HG03460 (cell line): ENCODE data around the gene RIN1.
"Not testable (repeated sequence)": the region's sequence is repeated elsewhere in the genome, so short reads cannot be mapped to it uniquely, and the experiment has no call there.

Experiments
- ATAC-seq: cut with Tn5 transposase; IDR thresholded peaks from one replicate; pipeline ENCODE4 v1.9.1; 2021; ENCODE audit not compliant: unreplicated experiment

RIN1 gene

DNA sequence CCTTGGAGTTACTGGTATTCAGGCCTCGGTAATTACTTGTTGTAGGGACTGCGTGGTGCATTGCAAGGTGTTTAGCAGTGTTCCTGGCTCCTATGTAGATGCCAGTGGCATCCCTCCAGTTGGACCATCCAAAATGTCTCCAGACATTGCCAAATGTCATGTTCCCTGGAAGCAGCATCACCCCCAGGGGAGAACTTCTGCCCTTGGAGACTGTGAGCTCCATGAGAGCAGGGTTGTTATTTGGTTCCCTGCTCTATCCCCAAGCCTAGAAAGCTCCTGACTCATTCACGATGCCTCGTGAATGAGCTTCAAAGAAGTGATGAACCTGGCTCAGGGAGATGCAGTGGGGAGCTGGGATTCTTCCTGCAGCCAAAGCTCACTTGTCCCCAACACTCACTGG is 14.6 kb downstream of the RIN1 start:
- no peak for ATAC-seq

DNA sequence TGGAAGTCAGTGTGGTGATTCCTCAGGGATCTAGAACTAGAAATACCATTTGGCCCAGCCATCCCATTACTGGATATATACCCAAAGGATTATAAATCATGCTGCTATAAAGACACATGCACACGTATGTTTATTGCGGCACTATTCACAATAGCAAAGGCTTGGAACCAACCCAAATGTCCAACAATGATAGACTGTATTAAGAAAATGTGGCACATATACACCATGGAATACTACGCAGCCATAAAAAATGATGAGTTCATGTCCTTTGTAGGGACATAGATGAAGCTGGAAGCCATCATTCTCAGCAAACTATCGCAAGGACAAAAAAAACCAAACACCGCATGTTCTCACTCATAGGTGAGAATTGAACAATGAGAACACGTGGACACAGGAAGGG is 15.5 kb downstream of the RIN1 start:
- not testable (repeated sequence) for ATAC-seq

DNA sequence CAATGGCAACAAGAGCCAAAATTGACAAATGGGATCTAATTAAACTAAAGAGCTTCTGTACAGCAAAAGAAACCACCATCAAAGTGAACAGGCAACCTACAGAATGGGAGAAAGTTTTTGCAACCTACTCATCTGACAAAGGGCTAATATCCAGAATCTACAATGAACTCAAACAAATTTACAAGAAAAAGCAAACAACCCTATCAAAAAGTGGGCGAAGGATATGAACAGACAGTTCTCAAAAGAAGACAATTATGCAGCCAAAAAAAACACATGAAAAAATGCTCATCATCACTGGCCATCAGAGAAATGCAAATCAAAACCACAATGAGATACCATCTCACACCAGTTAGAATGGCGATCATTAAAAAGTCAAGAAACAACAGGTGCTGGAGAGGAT is 15.9 kb downstream of the RIN1 start:
- not testable (repeated sequence) for ATAC-seq

DNA sequence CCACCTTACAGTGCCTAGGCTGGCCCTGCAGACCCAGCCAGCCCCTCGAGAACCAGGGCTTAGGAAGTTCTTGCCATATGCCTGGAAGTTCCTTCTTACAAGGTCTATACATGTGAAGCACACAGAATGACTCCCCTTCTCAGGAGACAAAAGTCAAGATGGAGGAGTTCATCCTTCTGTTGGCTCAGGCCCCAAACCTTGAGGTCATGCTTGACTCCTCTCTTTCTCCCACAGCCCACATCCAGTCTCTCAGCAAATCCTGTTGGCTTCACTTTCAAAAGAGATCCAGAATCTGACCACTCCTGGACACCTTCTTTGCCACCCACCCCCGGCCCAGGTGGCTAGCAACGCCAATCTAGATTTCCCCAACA is 17.6 kb downstream of the RIN1 start:
- ATAC-seq = no peak

GRCh38 chr11:66317723-66318599 is 18.3 kb downstream of the RIN1 start:
- ATAC-seq = no peak

- no peak for ATAC-seq
Observed at GRCh38 chr11:66317322-66317722, 18.9 kb downstream of the RIN1 start.

DNA sequence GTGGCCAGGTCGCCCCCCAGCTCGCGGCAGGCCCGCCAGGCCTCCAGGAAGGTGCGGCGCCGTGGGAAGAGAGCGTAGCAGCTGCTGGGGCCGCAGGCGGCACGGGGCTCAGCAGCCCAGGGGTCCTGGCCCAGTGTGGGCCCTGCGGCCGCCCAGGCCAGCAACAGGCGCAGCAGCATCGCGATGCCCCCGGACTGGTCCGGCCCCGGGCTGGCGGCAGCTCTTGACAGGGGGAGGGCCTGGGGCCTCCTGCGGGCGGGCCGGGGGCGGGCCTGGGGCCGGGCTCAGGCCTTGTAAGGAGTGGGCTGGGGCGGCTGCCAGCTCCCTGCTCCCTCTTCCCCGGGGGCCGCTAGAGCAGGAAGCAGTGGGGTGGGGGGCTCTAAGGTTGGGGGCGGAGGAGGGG is 19.4 kb downstream of the RIN1 start, which contains the start of gene CD248:
Gene CD248, minus strand, starts transcription at position 196 of the 403 bp plus-strand sequence. Its CDS starts 17 bp downstream, at position 179.
- no peak for ATAC-seq

GRCh38 chr11:66315921-66316811 is 20.1 kb downstream of the RIN1 start:
- ATAC-seq = no peak

DNA sequence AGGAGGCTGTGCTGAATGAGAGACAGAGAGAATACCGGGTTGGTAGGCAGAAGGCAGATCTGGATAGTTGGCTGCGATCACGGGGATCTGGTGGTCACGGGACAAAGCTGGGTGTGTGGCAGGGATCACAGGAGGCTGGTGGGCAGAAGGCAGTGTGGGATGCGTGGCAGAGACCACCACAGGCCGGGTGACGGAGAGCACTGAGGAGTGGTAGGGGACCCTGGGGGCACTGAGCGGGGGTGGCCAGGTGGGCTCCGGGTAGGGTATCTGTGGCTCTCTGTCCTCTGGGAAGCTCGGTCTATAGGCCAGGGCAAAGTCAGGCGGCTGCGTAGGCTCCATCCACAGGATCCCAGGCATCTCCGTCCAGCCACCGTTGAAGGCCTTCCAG is 20.7 kb downstream of the RIN1 start:
- no peak for ATAC-seq

GRCh38 chr11:66314561-66315497 is 21.4 kb downstream of the RIN1 start:
- no peak for ATAC-seq

GRCh38 chr11:66314186-66314501 is 22.1 kb downstream of the RIN1 start:
- ATAC-seq = no peak

DNA sequence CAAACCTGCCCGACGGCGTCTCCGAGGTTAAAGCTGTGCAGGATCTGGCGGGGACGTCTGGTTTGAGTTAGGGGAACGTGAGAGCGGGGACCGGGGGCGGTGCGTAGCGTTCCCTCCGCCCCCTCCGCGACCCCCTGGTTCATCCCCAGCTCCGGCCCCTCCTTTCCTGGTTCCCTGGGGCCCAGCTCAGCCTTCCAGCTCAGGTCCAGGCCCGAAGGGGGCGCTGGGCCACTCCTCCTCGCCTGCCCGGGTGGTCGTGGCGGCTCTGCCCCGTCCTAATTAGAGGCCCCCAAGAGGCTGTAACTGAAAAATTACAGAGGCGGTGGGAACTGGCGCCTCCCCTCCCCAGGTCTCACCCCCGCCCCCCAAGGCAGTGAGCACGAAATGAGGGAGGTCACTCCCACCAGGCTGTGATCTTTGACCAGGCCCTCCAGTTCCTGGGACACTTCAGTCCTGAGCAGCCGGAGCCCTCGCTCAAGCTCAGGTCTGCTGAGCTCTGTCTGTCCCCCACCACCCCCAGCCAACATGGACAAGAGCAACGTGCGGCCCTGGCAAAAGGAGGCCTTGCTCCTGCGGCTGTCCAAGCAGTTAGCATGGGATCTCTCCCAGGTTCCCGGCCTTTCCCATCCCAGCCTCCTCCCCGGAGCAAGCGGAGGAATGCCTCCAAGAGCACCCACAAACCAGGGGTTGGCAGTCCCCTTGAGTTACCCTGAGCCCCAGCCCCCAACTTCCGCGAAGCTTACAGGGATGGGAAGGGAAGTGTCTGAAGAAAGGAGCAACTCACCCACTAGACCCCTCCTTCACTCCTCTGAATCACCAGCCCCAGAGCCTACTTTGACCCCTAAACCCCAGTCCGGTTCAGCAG is 22.7 kb downstream of the RIN1 start:
- ATAC-seq = no peak

GRCh38 chr11:66312549-66313320 is 23.5 kb downstream of the RIN1 start:
- ATAC-seq = peak; percentile 63

DNA sequence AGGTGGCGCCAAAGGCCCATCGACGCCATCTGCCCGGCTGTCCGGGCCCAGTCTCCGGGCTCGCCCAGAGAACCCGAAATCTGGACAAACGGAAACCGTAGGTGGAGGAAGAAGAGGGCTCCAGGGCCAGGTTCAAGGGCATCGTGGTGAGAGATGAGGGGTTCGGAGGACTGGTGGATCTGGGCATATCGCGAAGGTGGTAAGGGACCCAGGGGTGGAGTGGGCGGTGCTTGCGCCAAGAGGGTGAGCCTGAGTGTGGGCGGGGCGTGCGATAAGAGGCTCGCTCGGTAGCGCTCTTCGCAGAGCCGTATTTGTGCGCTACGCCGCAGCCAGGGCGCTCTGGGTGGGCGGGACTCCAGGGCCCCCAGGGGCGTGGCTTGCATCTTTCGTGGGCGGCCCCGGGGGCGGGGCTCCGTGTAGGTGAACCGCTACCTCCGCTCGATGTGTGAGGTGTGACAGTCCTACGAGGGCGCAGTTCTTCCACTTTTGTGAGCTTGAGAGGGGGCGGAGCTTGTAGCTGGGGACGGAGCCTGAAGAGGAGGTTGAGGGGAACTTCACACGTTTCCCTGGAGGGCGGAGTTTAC is 24.2 kb downstream of the RIN1 start:
- ATAC-seq = peak; percentile 58

GRCh38 chr11:66311470-66311964 is 24.7 kb downstream of the RIN1 start:
- no peak for ATAC-seq

DNA sequence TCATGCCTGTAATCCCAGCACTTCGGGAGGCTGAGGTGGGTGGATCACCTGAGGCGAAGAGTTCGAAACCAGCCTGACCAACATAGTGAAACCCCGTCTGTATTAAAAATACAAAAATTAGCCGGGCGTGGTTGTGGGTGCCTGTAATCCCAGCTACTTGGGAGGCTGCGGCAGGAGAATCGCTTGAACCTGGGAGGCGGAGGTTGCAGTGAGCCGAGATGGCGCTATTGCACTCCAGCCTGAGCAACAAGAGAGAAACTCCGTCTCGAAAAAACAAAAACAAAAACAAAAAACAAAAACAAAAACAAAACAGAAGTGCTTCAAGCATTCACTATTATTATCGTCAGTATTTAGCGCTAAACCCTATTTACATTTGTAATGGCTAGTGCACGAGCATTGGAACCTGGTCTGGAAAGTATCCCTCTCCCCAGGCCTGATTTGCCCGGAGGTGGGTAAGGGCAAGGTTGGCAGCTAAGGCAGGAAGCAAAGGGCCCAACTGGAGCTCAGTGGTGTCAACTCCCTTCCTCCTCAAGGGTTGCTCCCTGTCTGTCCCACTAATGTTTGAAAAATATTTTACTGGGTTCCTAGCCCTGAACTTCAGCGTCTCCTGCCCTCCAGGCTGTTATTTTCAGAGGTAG is 25.3 kb downstream of the RIN1 start:
- ATAC-seq = not testable (repeated sequence)

GRCh38 chr11:66310324-66310723 is 25.9 kb downstream of the RIN1 start:
- no peak for ATAC-seq

GRCh38 chr11:66309475-66309874 is 26.8 kb downstream of the RIN1 start:
- ATAC-seq = no peak
